PFSK-1 (cell line): ENCODE measurements around the gene SYNDIG1L.

ENCODE experiments used
- FOXP2 ChIP-seq: optimal IDR thresholded peaks from 2 replicates; pipeline ENCODE3; 2011; ENCODE audit warnings: borderline replicate concordance, control low read depth, inconsistent platforms; ENCODE audit not compliant: insufficient read depth; ENCODE audit errors: extremely low read length, extremely low read depth
- POLR2AphosphoS5 ChIP-seq: IDR thresholded peaks from 2 replicates; pipeline ENCODE4 v1.6.1; 2012; ENCODE audit warnings: low read depth, mild to moderate bottlenecking, control low read depth, low read length, moderate library complexity
- SIN3A ChIP-seq: IDR thresholded peaks from 2 replicates; pipeline ENCODE4 v1.6.1; 2012; ENCODE audit warnings: mild to moderate bottlenecking, low read length, moderate library complexity, borderline replicate concordance; ENCODE audit not compliant: insufficient read depth
- TAF1 ChIP-seq: IDR thresholded peaks from 2 replicates; pipeline ENCODE4 v1.6.1; 2012; ENCODE audit warnings: low read length, control low read depth, borderline replicate concordance; ENCODE audit not compliant: insufficient read depth
- TF ChIP-seq, protein P1 (sequence below), 2 experiments: IDR thresholded peaks; 2 replicates each; pipeline versions ENCODE4 v1.6.1 to v1.8.0; 2011 to 2012; ENCODE audit warnings: low read depth in 2 of 2, low read length in 2 of 2, control low read depth in 1 of 2, inconsistent platforms in 1 of 2, mild to moderate bottlenecking in 1 of 2, moderate library complexity in 1 of 2; ENCODE audit not compliant: insufficient read depth in 1 of 2

The SYNDIG1L gene

DNA sequence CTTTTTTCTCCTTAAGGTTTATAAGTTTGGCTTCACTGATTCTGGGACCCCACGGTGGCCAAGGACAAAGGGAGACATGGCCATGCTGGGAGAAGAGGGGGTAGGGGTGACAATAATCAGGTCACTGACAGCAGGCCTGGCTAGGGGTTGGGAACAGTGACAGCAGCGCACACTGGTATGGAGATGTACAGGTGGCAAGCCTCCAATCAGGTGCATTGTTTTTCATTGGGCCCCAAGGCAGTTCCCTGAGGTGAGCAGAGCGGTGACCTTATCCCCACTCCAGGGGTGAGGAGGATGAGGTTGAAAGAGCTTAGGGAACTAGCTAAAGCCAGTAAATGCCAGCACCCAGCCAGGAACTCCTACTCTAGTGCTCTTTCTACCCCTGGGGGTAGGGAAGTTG, 1.4 kb downstream of the SYNDIG1L start:
- TF ChIP-seq POLR2AphosphoS5 (no peak), FOXP2 (no peak), TAF1 (no peak), SIN3A (no peak)
- TF ChIP-seq, protein P1, sequence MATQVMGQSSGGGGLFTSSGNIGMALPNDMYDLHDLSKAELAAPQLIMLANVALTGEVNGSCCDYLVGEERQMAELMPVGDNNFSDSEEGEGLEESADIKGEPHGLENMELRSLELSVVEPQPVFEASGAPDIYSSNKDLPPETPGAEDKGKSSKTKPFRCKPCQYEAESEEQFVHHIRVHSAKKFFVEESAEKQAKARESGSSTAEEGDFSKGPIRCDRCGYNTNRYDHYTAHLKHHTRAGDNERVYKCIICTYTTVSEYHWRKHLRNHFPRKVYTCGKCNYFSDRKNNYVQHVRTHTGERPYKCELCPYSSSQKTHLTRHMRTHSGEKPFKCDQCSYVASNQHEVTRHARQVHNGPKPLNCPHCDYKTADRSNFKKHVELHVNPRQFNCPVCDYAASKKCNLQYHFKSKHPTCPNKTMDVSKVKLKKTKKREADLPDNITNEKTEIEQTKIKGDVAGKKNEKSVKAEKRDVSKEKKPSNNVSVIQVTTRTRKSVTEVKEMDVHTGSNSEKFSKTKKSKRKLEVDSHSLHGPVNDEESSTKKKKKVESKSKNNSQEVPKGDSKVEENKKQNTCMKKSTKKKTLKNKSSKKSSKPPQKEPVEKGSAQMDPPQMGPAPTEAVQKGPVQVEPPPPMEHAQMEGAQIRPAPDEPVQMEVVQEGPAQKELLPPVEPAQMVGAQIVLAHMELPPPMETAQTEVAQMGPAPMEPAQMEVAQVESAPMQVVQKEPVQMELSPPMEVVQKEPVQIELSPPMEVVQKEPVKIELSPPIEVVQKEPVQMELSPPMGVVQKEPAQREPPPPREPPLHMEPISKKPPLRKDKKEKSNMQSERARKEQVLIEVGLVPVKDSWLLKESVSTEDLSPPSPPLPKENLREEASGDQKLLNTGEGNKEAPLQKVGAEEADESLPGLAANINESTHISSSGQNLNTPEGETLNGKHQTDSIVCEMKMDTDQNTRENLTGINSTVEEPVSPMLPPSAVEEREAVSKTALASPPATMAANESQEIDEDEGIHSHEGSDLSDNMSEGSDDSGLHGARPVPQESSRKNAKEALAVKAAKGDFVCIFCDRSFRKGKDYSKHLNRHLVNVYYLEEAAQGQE (IDR thresholded peaks at IDR 0.05; ENCODE audit: insufficient read depth in 1 of 2, low read depth in 2 of 2, low read length in 2 of 2): no peak

DNA sequence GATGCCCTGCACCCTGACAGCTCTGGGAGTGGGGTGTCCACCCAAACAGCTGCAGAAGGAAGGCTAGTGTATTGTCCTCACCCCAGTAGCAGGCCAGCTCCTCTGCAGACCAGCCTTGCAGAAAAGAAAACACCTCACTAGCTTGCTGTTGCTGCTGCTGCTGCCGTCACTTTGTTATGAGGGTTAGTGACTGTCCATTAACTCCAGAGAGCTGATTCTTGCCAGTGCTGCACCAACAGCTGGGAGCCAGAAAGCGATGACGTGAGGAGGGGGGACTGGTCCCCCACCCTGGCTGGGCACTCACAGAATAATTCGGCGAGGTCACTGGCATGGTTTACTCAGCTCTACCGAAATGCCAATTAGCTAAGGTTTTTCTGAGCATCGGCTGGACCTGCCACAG, 2.8 kb downstream of the SYNDIG1L start:
- TF ChIP-seq POLR2AphosphoS5 (no peak), SIN3A (no peak), FOXP2 (no peak), TAF1 (no peak)
- TF ChIP-seq, protein P1 (IDR thresholded peaks at IDR 0.05; ENCODE audit: insufficient read depth in 1 of 2, low read depth in 2 of 2, low read length in 2 of 2): no peak

DNA sequence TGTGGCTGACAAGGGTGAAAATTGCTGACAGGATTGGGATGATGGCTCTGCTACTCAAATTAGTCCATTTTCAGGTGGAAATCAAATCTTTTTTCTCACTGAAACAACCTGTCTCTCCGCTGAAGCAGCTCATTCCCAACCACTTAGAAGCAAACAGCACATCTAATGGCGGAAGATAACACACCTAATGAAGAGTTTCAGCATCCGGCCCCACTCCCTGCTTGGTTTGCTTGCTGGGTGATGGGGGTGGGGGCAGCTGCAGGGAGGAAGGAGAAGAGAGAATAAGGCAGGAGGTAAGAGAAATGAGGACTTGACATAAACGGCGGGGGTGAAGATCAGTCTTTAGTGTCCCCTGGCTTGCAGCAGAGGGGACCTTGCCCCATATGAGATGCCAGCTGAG, 4.0 kb downstream of the SYNDIG1L start:
- TF ChIP-seq POLR2AphosphoS5: no peak
- no peak for TF ChIP-seq SIN3A
- TF ChIP-seq TAF1: no peak
- no peak for TF ChIP-seq FOXP2
- TF ChIP-seq, protein P1 (IDR thresholded peaks at IDR 0.05; ENCODE audit: insufficient read depth in 1 of 2, low read depth in 2 of 2, low read length in 2 of 2): no peak

DNA sequence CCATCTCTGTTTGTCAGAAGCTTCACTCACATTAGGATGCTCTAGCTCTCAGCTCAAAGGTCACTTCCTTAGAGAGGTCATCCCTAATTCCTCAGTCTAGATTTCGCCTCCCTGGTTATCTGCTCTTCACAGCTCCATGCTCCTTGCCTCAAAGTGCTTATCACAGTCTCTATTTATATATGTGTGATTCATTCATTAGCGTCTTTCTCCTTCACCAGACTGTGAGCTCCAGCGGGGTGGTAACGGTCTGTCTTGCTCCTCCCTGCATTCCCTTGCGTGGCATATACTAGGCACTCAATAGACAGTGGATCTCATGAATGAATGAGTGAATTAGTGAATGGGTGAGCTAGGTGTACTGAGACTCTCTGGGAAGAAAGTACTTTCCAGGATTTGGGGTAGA, 6.9 kb downstream of the SYNDIG1L start:
- no peak for TF ChIP-seq POLR2AphosphoS5
- no peak for TF ChIP-seq FOXP2
- TF ChIP-seq, protein P1 (IDR thresholded peaks at IDR 0.05; ENCODE audit: insufficient read depth in 1 of 2, low read depth in 2 of 2, low read length in 2 of 2): no peak
- TF ChIP-seq SIN3A: no peak
- no peak for TF ChIP-seq TAF1

DNA sequence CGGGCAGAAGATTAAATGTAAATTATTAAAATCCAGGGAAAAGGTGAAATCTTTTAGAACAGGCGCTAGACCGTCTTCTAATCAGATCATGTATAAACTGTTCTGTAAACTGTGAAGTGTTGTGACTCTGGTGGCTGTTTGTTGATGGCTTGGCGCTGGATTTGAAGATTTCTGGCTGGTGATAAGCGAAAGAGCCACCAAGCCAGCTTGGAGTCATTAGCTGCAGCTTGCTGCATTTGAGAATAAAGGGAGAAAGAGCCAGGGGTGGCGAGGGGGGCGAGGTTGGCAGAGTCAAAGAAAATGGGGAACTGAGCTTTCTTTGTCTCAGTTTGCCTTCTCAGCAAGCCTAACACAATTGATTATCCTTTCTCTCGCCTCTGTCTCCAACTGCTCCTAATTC, 8.0 kb downstream of the SYNDIG1L start:
- no peak for TF ChIP-seq TAF1
